ENCODE data around the gene CHRNB1.
A peak's percentile ranks its signal among the peaks of the same experiment; 100 is the strongest.

CHRNB1 gene

GRCh38 chr17:7438656-7439460 lies 6.0 kb upstream of the CHRNB1 start:
- no peak for DNase-seq

DNA sequence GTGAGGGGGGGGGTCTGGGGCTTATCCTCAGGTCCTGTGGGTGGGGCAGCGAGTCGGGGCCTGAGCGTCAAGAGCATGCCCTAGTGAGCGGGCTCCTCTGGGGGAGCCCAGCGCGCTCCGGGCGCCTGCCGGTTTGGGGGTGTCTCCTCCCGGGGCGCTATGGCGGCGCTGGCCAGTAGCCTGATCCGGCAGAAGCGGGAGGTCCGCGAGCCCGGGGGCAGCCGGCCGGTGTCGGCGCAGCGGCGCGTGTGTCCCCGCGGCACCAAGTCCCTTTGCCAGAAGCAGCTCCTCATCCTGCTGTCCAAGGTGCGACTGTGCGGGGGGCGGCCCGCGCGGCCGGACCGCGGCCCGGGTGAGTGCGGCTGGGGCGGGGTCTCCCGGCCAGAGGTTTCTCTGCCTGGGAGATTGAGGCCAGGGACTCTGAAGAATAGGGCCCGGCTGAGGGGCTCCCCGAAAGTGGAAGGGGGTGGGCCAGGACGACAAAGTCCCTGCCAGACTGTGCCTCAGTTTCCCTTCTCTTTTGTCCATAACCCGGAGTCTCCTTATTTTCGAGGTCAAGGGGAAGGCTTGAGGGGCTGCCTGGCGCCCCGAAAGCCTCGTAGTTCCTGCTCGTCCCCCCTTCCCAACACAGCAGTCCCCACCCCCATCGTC lies 5.3 kb upstream of the CHRNB1 start, which contains the start of gene FGF11:
TSS of gene FGF11 (plus strand) at position 51 of the 651 bp plus-strand sequence. CDS start at position 160, 109 bp downstream.
- no peak for DNase-seq

DNA sequence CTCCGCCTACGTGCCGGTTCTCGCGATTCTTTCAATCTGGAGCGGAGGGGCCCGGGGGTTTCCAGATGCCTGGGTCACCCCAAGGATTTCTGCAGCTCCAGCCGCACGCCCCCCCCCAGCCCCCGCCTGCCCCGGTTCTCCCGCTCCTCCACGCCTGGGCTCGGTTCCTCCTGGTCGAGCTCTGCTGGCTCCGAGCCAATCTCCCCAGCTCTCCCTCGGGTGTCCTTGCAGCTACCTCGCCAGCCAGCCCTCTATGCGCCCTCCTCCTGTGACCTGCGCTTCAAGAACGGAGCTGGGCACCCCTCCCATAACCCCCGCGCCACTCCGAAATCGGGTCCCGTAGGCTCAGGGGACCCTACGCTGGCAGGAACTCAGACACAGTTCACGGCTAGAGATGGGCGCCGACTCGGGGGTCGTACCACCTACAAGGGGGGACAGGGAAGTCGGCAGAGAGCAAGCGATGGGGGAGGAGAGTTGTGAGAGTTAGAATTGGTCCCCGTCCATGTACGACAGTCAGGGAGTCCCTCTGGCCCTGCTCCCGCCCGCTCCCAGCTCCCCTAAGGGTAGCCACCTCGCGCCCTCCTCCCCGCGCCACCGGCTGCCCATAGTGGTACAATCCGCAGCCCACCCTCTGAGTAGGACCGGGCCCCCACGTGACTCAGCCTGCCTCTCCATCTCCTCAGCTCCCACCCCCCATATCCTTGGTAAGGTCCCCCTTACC lies 4.6 kb upstream of the CHRNB1 start:
- no peak for DNase-seq

GRCh38 chr17:7440834-7441195 lies 4.0 kb upstream of the CHRNB1 start:
- DNase-seq, result no peak

DNA sequence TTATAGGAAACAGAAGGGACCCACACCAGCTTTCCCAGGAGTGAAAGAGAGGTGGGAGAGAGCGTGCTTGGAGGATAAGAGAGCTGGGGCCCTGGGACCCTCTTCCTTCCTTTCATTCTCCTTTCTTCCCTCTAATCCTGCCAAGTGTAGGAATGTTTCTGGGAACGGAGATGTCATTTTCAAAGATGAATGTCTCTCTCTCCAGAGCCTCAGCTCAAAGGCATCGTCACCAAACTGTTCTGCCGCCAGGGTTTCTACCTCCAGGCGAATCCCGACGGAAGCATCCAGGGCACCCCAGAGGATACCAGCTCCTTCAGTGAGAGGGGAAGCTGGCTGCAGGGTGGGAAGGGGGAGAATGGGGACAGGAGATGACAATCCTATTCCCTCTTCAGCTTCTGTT lies 3.6 kb upstream of the CHRNB1 start:
- DNase-seq, result no peak

DNA sequence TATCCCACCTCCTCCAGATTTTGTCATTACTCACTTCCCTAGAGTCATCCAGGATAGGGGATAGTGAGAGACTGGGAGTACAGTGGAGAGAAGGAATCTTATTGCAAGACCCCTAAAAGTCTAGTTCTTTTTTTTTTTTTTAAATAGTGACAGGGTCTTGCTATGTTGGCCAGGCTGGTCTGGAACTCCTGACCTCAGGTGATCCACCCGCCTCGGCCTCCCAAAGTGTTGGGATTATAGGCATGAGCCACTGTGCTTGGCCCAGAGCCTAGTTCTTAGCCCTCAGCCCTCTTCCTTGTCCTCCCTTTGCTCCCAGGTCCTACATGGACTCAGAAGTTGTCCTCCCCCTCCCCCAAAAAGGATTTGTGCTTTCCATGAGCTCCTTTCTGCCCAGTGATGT lies 2.7 kb upstream of the CHRNB1 start:
- no peak for DNase-seq

DNA sequence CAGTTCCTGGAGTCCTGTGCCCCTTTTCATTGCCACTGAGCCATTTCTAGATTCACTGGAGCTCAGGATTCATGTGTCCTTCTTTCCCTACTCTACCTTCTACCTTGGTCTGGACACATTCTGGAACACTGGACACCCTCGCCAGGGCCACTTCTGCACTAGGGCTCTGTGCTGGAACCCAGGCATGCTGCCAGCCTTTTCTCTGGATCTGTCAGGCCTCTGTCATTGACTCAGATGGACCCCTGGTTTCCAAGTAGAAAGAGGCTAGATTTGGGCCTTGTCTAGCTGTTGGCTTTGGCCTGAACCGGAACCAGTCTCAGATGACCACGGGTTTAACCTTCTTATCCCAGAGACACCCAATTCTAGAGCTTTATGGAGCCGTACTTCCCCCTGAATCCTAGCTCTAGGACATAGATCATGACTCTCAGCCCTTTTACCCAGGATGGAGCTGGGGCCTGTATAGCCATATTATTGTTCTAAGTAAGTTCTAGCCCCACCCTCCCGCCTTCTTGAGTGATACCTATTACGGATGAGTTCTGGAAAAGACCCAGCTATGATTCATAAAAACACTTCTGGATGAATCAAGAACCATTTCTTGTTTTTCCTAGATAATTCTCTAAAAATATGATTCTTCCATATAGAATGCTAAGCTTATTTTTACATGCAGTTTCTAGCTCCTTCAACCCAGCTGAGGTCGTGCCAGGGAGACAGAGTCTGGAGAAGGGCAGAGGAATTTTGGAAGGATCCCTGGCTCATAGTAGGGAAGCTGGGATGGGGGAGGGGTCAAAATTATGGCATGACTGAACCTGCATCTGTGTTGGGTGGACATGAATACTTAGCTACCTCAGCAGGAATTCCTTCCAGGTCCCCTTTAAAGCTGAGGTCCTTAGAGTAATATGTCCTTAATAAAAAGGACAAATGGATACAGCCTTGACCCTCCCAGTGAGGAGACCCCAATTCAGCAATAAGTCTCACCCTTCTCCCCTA lies 1.1 kb upstream of the CHRNB1 start:
- DNase-seq, result no peak

GRCh38 chr17:7445619-7445968 lies 733 bp downstream of the CHRNB1 start:
- peak; percentile 75 for DNase-seq

GRCh38 chr17:7448461-7448860 lies 3.6 kb downstream of the CHRNB1 start:
- no peak for DNase-seq

DNA sequence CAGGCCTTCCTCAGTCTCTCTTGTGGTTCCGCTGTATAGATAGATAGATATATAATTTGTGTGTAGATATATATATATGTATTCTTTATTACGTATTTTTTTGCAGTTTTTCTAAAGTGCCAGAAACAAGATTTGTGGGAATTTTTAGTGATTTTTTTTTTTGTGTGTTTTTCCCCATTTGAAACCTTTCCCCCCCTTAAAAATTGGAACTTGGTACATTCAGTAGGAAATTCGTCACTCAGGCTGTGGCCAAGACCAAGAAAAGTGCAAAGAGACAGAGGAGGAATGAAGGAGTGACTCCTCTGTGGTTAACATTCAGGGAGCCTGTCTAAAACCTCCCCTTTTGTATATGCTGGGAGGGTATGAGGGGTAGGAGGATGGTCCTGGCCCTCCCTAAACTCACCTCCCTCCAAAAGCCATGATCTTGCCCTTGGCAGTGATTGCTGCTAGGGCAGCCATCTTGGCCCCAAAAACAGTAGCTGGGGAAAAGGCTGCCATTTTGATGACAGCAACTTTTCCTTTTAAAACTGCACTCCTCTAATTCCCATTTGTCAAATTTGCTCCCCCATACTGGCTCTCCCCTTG lies 15.2 kb downstream of the CHRNB1 start:
- DNase-seq, result no peak

GRCh38 chr17:7460850-7461660 lies 16.2 kb downstream of the CHRNB1 start:
- DNase-seq, result no peak

DNA sequence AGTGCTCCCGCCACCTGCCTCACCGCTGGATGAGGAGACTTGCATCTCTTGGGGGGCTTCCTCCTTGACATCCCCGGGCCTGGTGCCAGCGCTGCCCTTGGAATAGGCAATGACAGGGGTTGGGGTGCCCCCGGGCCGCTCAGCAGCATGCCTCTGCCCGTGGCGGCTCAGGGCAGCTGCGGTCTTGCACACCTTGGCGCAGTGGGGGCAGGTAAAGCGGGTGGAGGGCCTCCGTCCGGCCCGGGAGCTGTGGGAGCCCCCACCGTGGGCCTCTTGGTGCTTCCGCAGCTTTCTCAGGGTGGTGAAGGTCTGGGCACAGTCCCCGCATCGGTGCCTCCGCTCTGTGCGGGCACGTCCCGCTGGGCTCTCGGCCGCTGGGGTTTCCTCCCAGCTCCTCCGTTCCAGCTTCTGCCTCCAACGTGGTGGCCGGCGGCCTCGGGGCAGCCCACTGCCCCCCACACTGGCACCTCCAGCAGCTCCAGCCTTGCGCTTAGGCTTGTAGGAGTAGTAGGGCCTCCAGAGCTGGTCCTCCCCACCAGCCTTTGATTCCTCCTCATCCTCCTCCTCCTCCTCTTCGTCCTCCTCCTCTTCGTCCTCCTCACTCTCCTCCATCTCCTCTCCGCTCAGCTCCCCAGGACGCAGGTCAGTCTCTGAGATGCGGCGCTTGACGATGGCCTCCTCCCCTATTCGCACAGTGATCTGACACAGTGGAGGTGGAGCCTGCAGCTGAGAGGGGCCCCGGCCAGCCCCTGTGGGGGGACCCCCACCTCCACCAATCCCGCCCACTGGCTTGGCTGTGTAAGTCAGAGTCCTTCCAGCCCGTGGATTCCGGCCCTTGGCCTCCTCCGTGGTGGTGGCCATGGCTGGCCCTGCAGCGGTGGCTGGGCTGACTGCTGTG lies 17.9 kb downstream of the CHRNB1 start:
- no peak for DNase-seq

DNA sequence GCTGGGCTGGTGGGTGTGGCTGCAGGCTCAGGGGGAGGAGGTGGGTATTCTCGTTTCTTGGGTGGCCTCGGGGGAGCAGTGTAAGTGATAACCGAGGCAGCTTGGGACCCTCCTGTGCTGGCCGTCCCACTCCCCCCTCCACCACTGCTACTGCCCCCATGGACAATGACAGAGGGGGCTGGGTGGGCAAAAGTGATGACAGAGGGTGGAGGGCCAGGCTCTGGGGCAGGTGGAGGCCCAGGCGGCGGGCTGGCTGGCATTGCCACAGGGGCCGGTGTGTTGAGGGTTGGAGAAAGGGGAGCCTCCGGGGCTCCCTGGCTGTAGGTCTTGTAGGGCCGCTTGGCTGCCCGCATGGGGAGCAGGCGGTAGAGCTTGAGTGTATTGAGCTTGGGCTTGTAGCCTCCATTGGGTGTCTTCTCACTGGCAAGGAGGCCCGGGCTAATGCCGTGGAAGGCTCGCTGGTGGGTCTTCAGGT lies 18.5 kb downstream of the CHRNB1 start:
- DNase-seq, result no peak

DNA sequence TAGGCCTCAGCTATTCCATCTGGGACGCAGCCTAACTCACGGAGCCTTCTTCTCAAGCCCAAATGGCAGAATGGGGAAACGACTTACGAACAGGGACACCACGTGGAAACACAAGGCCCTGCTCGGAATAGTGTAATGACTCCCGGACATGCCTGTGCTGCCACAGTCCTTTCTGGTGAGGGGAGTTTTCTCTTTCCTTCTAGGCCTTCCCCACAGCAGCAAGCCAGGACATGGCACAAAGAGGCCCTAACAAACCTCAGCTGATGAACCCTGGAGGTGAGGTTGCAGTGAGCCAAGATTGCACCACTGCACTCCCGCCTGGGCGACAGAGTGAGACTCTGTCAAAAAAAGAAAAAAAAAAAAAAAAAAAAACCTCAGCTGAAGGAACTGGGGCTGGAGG lies 19.2 kb downstream of the CHRNB1 start:
- no peak for DNase-seq

DNA sequence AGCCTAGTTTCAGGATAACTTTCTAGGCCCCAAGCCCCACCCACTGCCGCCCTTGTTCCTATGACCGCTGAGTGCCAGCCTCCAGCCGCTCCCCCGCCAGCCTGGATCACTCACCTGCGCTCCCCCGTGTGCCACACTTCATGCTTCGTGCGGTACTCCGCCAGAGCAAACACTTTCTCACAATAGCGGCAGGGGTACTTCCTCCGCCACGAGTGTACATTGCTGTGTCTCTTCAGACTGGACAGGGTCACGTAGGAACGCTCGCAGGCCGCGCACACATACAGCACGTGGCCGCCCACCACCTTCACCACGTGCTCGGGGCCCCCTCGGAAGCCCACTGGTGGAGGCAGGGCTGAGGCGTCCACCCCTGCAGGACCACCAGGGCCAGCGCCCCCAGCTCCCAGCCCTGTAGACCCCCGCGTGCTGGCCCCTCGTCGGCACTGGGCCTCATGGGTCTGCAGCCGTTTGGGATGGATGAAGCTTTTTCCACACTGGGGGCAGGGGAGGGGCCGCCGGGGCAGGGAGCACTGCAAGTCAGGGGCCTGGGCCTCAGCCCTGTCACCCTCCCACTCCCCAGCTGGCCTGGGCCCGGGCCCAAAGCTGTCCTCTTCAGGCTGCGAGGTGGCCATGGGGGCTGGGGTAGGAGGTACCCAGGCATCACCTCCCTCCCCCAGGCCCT lies 20.9 kb downstream of the CHRNB1 start:
- DNase-seq, result no peak

- DNase-seq, result no peak
Measured at GRCh38 chr17:7466318-7466638, 21.4 kb downstream of the CHRNB1 start.

- DNase-seq, result no peak
Measured at GRCh38 chr17:7466639-7467341, 21.9 kb downstream of the CHRNB1 start.

DNA sequence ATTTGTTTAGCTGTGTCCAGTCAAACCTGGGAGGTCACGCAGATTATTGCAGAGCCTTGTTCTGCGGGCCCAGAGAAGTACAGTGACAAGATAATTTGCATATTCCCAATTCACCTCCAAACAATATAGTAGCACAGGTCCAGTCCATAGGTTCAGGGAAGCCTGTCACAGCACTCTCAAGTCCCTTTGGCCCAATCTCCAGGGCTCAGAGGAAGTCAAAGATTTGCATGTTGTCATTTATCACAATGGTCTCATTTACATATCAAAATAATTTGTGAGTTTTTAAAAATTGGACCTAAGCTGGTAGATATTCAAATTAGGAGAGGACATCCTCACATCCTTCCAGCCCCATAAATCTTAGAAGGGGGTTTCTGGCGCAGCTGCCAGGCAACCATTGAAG lies 22.6 kb downstream of the CHRNB1 start:
- no peak for DNase-seq

- DNase-seq, result no peak
Measured at GRCh38 chr17:7468290-7468689, 23.4 kb downstream of the CHRNB1 start.
